BLaER1 treated with 17β-estradiol and CSF1 and Interleukin-3, amounts not matched to agents 10 nM and 100 nM (cell line): ENCODE measurements around the gene TLR10.
"Not testable (repeated sequence)": the region's sequence is repeated elsewhere in the genome, so short reads cannot be mapped to it uniquely, and the experiment has no call there.

Source experiments
- H3K27ac ChIP-seq, 11 experiments: shearing (Covaris generic); formaldehyde crosslinking; 2 replicates each; pipeline ENCODE4 v1.8.1; 2022
- H3K27me3 ChIP-seq, 11 experiments: shearing (Covaris generic); formaldehyde crosslinking; 2 replicates each; pipeline ENCODE4 v1.8.1; 2022
- H3K36me3 ChIP-seq, 11 experiments: shearing (Covaris generic); formaldehyde crosslinking; 2 replicates each; pipeline ENCODE4 v1.8.1; 2022
- H3K4me1 ChIP-seq, 10 experiments: shearing (Covaris generic); formaldehyde crosslinking; 2 replicates each; pipeline ENCODE4 v1.8.1; 2022
- H3K4me2 ChIP-seq, 11 experiments: shearing (Covaris generic); formaldehyde crosslinking; 2 replicates each; pipeline ENCODE4 v1.8.1; 2022
- H3K4me3 ChIP-seq, 10 experiments: shearing (Covaris generic); formaldehyde crosslinking; 2 replicates each; pipeline ENCODE4 v1.8.1; 2022
- H3K9ac ChIP-seq, 11 experiments: shearing (Covaris generic); formaldehyde crosslinking; 2 replicates each; pipeline ENCODE4 v1.8.1; 2022
- H3K9me3 ChIP-seq, 11 experiments: shearing (Covaris generic); formaldehyde crosslinking; replicated peaks in 1 of 11; 2 replicates each; pipeline ENCODE4 v1.8.1; 2022
- H4K20me1 ChIP-seq, 11 experiments: shearing (Covaris generic); formaldehyde crosslinking; 2 replicates each; pipeline ENCODE4 v1.8.1; 2022
- Cebpa-rat ChIP-seq, 11 experiments: shearing (Covaris generic); IDR thresholded peaks; 2 replicates each; pipeline ENCODE4 v1.8.1; 2022

The TLR10 gene

DNA sequence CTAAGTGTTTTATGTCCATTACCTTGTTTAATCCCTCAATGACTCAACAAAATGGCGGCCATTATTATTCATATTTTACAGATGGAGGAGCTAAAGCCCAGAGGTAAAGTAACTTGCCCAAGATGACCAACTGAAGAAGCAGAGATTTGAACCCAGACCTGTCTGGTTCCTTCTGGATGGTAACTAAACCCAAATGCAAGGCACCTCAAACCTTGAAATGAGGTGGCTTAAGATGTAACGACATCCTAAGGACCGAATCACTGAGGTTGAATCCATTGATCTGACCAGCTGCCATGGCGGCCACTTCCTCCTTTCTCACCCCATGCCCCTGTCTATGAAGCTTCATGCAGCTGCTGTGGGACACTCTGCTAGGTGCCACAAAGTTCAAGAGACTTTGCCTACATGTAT is 932 bp downstream of the TLR10 start:
- Histone ChIP-seq H3K27ac (peak overlapping the region in 6 of 11 experiments; percentile 18 to 91 (median 40); a peak in 8 of 22 replicates), H3K9ac (no peak overlapping the region; a peak in 1 of 22 replicates), H3K36me3 (no peaks in the 10 kb centered on the region; a peak in 1 of 22 replicates), H3K4me2 (peak overlapping the region; percentile 49 to 77 (median 68)), H4K20me1 (no peaks in the 10 kb centered on the region), H3K4me3 (peak overlapping the region in 1 of 10 experiments; percentile 31; a peak in 2 of 20 replicates), H3K4me1 (peaks cover 51 to 61% (median 57%) of the 10 kb centered on the region in 10 experiments), H3K27me3 (no peaks in the 10 kb centered on the region), H3K9me3 (peaks cover 9 to 14% (median 12%) of the 10 kb centered on the region in 11 experiments; a peak in 21 of 22 replicates)
- TF ChIP-seq Cebpa-rat (IDR thresholded peaks at IDR 0.05): no peak

DNA sequence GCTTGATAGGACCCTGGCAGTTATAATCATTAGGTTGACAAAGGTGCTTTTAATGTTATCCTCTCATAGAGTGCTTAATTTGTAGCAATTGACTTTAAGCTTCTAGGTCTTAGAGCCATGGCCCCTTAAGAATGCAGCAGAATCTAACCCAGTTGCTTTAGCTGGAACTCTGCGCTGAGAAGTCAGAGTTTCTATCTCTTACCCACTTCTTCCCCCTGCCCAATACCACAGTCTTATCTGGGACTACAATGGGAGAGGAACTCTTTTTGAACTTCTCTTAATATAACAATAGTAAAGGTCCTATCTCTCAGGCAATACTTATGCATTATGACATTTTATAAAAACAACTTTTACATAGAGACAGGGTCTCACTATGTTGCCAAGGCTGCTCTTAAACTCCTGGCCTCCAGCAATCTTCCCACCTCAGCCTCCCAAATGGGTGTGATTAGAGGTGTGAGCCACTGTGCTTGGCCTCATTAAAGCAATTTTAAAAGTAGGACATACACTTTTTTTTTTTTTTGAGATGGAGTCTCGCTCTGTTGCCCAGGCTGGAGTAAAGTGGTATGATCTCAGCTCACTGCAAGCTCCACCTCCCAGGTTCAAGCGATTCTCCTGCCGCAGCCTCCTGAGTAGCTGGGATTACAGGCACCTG is 1.8 kb downstream of the TLR10 start:
- Histone ChIP-seq H3K27ac (peak overlapping the region in 2 of 11 experiments; percentile 5 to 12; a peak in 3 of 22 replicates), H3K4me1 (peaks cover 42 to 55% (median 49%) of the 10 kb centered on the region in 10 experiments), H3K9ac (no peak overlapping the region), H4K20me1 (no peaks in the 10 kb centered on the region), H3K27me3 (no peaks in the 10 kb centered on the region), H3K4me3 (no peak overlapping the region), H3K9me3 (peaks cover 11 to 20% (median 18%) of the 10 kb centered on the region in 11 experiments; a peak in 21 of 22 replicates), H3K4me2 (peak overlapping the region; percentile 14 to 75 (median 40); a peak in 20 of 22 replicates), H3K36me3 (no peaks in the 10 kb centered on the region; a peak in 1 of 22 replicates)
- TF ChIP-seq Cebpa-rat (IDR thresholded peaks at IDR 0.05): no peak

DNA sequence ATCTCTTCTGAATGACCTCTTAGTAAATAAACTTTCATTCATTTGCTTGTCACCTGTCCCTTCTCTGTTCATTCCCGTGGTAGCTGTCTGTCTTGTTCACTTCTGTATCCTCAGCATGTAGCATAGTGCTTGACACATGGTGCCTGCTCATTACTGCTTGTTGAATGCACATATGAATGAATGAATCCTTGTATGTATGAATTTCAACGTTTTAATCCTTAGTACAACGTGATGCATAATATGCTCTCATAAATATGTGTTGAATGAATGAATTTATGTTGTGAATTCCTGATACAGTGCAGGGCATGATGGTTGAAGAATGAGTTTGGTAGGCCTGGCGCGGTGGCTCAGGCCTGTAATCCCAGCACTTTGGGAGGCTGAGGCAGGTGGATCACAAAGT is 3.0 kb downstream of the TLR10 start:
- H3K27me3 ChIP-seq: no peaks in the 10 kb centered on the region
- no peak overlapping the region for H3K9ac ChIP-seq
- H3K4me2 ChIP-seq: no peak overlapping the region
- H3K36me3 ChIP-seq: peaks cover 0 to 6% (median 0%) of the 10 kb centered on the region in 11 experiments; a peak in 4 of 22 replicates
- peaks cover 11 to 31% (median 25%) of the 10 kb centered on the region in 11 experiments; a peak in 21 of 22 replicates for H3K9me3 ChIP-seq
- no peak overlapping the region for H3K4me3 ChIP-seq
- H4K20me1 ChIP-seq: no peaks in the 10 kb centered on the region
- TF ChIP-seq Cebpa-rat (IDR thresholded peaks at IDR 0.05): no peak
- H3K4me1 ChIP-seq: peaks cover 30 to 43% (median 39%) of the 10 kb centered on the region in 10 experiments
- H3K27ac ChIP-seq: no peak overlapping the region

DNA sequence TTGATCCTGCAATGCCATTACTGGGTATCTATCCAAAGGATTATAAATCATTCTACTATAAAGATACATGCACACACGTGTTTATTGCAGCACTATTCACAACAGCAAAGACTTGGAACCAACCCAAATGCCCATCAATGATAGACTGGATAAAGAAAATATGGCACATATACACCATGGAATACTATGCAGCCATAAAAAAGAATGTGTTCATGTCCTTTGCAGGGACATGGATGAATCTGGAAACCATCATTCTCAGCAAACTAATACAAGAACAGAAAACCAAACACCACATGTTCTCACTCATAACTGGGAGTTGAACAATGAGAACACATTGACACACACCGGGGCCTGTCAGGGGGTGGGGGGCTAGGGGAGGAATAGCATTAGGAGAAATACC is 4.9 kb downstream of the TLR10 start:
- not testable (repeated sequence) for H4K20me1 ChIP-seq, H3K4me2 ChIP-seq, H3K36me3 ChIP-seq, H3K27me3 ChIP-seq, H3K9ac ChIP-seq, H3K4me3 ChIP-seq, H3K27ac ChIP-seq
- H3K4me1 ChIP-seq: peaks cover 21 to 26% (median 24%) of the 10 kb centered on the region in 10 experiments
- peaks cover 24 to 50% (median 44%) of the 10 kb centered on the region in 11 experiments; a peak in 21 of 22 replicates for H3K9me3 ChIP-seq

DNA sequence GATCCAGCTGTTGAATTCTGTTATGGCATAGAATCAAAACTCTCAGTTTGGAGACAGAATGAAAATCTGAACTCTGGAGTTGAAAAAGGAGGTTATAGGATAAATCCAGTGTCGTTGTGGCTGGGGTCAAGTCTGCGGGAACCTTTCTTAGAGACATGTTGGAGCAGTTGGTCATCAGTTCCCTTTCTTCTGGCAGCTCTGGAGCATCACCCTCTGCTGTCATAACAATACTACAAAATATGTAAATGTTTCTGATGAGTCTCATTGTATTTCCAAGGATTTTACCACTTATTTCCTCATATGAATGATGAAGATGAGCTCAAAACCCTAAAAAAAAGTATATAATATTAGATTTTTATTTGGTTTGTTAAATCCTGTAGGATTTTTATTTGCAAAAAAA is 7.5 kb downstream of the TLR10 start:
- H3K9me3 ChIP-seq: peaks cover 24 to 61% (median 51%) of the 10 kb centered on the region in 11 experiments; a peak in 21 of 22 replicates
- no peak overlapping the region for H3K27ac ChIP-seq
- peaks cover 0 to under 1% (median 0%) of the 10 kb centered on the region in 10 experiments; a peak in 4 of 20 replicates for H3K4me1 ChIP-seq
- no peak for TF ChIP-seq Cebpa-rat (IDR thresholded peaks at IDR 0.05)
- H4K20me1 ChIP-seq: no peaks in the 10 kb centered on the region
- H3K4me3 ChIP-seq: no peak overlapping the region
- H3K27me3 ChIP-seq: no peaks in the 10 kb centered on the region
- no peak overlapping the region for H3K4me2 ChIP-seq
- H3K9ac ChIP-seq: no peak overlapping the region
- peaks cover 0 to 9% (median 0%) of the 10 kb centered on the region in 11 experiments; a peak in 4 of 22 replicates for H3K36me3 ChIP-seq

GRCh38 chr4:38774181-38774955 is 8.4 kb downstream of the TLR10 start:
- H3K4me3 ChIP-seq: no peak overlapping the region
- peaks cover 24 to 68% (median 56%) of the 10 kb centered on the region in 11 experiments; a peak in 21 of 22 replicates for H3K9me3 ChIP-seq
- peaks cover 0 to 9% (median 8%) of the 10 kb centered on the region in 10 experiments; a peak in 13 of 20 replicates for H3K4me1 ChIP-seq
- no peak for TF ChIP-seq Cebpa-rat (IDR thresholded peaks at IDR 0.05)
- no peak overlapping the region for H3K27ac ChIP-seq
- H4K20me1 ChIP-seq: no peaks in the 10 kb centered on the region
- no peak overlapping the region for H3K9ac ChIP-seq
- H3K27me3 ChIP-seq: no peaks in the 10 kb centered on the region
- peaks cover 0 to 9% (median 0%) of the 10 kb centered on the region in 11 experiments; a peak in 4 of 22 replicates for H3K36me3 ChIP-seq
- no peak overlapping the region for H3K4me2 ChIP-seq

DNA sequence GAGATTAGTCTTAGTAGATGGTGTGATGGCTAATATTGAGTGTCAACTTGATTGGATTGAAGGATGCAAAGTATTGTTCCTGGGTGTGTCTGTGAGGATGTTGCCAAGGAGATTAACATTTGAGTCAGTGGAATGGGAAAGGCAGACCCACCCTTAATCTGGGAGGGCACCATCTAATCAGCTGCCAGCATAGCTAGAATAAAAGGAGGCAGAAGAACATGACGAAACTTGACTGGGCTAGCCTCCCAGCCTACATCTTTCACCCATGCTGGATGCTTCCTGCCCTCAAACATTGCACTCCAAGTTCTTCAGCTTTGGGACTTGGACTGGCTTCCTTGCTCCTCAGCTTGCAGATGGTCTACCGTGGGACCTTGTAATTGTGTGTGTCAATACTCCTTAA is 12.5 kb downstream of the TLR10 start:
- Histone ChIP-seq H3K4me2 (peak overlapping the region in 3 of 11 experiments; percentile 26 to 60 (median 28); a peak in 4 of 22 replicates), H3K4me1 (peaks cover 3 to 18% (median 16%) of the 10 kb centered on the region in 10 experiments; a peak in 18 of 20 replicates), H3K9me3 (peaks cover 29 to 77% (median 69%) of the 10 kb centered on the region in 11 experiments)
- H3K36me3 ChIP-seq, H4K20me1 ChIP-seq, H3K27me3 ChIP-seq, H3K4me3 ChIP-seq, H3K9ac ChIP-seq, H3K27ac ChIP-seq: not testable (repeated sequence)

DNA sequence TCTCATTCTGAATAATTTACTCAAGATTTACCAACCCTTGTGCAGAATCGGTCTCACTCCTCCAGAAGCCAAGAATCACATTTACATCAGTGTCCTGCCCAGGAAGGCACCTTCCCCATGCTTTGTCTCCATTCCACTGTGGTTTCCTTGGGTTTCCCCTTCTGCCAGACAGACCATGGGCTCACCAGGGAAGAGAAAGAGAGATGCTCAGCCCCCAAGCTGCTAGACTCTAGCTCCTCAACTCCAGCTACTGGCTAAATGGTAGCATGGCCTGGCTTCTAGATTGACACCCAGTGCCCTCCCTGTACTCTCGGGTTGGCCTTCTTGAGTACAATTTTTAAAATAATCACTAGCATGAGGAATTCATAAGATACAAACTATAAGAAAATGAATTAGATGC is 12.9 kb downstream of the TLR10 start:
- Histone ChIP-seq H3K9me3 (peaks cover 29 to 77% (median 69%) of the 10 kb centered on the region in 11 experiments), H3K27ac (no peak overlapping the region), H3K4me2 (peak overlapping the region in 7 of 11 experiments; percentile 4 to 60 (median 28); a peak in 12 of 22 replicates), H3K9ac (no peak overlapping the region), H3K4me1 (peaks cover 3 to 22% (median 16%) of the 10 kb centered on the region in 10 experiments; a peak in 18 of 20 replicates), H3K36me3 (peaks cover 0 to 4% (median 0%) of the 10 kb centered on the region in 11 experiments; a peak in 4 of 22 replicates), H3K4me3 (no peak overlapping the region), H4K20me1 (no peaks in the 10 kb centered on the region), H3K27me3 (no peaks in the 10 kb centered on the region)
- no peak for TF ChIP-seq Cebpa-rat (IDR thresholded peaks at IDR 0.05)

DNA sequence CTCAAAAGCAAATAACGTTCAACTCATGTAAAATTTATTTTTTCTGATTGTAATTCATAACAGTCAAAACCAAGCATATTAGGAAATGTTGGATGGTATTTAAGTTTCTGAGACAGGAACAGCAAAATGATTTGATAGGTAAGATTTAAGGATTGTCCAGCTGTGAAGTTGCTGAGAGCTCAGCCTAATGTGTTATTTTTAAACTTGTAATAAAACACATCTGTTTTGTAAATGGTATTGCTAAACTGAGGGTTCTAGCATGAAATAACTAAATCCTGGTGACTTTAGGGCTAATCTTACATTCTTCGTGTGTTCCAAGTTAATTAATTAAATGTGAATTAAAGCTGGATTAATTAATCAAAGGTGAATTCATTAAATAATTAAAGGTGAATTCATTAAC is 13.3 kb downstream of the TLR10 start:
- Histone ChIP-seq H4K20me1 (no peaks in the 10 kb centered on the region), H3K9me3 (peaks cover 26 to 77% (median 67%) of the 10 kb centered on the region in 11 experiments), H3K4me3 (no peak overlapping the region), H3K4me2 (peak overlapping the region in 8 of 11 experiments; percentile 4 to 60 (median 27); a peak in 14 of 22 replicates), H3K27me3 (no peaks in the 10 kb centered on the region), H3K9ac (no peak overlapping the region), H3K27ac (0 out of 22 replicates have a peak overlapping the region, but pooled peaks of 1 of the 11 experiments have one; percentile 2), H3K36me3 (no peaks in the 10 kb centered on the region; a peak in 1 of 22 replicates), H3K4me1 (peaks cover 5 to 26% (median 18%) of the 10 kb centered on the region in 10 experiments; a peak in 19 of 20 replicates)
- TF ChIP-seq Cebpa-rat (IDR thresholded peaks at IDR 0.05): no peak
